ENCODE data around the gene FLYWCH2.

FLYWCH2 gene

GRCh38 chr16:2858245-2859025, 24.6 kb upstream of the FLYWCH2 start:
- ChIA-PET CTCF (interaction anchor here (0.8 to 0.9 kb wide), 3 partner anchors 16 to 84 kb away, joined by 3 to 4 read pairs (median 3); no protein-coding TSS in a partner anchor), POLR2A (no interaction called here)
- Histone ChIP-seq H3K9me3 (ENCODE audit: control insufficient read depth, insufficient read depth, low read depth, low read length) (no peaks in the 10 kb centered on the region), H3K36me3 (ENCODE audit: control insufficient read depth in 2 of 2, insufficient read depth in 1 of 2, low read length in 2 of 2) (no peaks in the 10 kb centered on the region), H3K4me1 (ENCODE audit: control insufficient read depth, insufficient read depth, low read length) (no peaks in the 10 kb centered on the region), H3K27ac (ENCODE audit: extremely low read depth, low read depth, low read length) (no peak overlapping the region), H3K4me3 (ENCODE audit: low read depth, low read length) (no peak overlapping the region)
- TF ChIP-seq PRDM1 (tag by site-specific recombination; IDR thresholded peaks at IDR 0.05): no peak
- TF ChIP-seq ZBTB8A (tag by site-specific recombination; IDR thresholded peaks at IDR 0.05): 0 out of 2 replicates have a peak, but pooled peaks have one; percentile 13
- TF ChIP-seq GLIS1 (tag by site-specific recombination; IDR thresholded peaks at IDR 0.05): peak; percentile 71
- TF ChIP-seq ZBTB20 (tag by site-specific recombination; IDR thresholded peaks at IDR 0.05): peak; percentile 84
- peak; percentile 13; the same call in 1 of the 2 replicates for TF ChIP-seq GLIS2 (tag by site-specific recombination; IDR thresholded peaks at IDR 0.05)
- TF ChIP-seq HOXC10 (CRISPR knock-in tag; IDR thresholded peaks at IDR 0.05): no peak
- TF ChIP-seq ZIC2 (tag by site-specific recombination; IDR thresholded peaks at IDR 0.05): peak; percentile 20
- no peak for TF ChIP-seq ZNF449 (tag by site-specific recombination; IDR thresholded peaks at IDR 0.05)

- POLR2A ChIA-PET: interaction anchor here (0.7 kb wide), 1 partner anchor 21 kb away, joined by 3 read pairs; no protein-coding TSS in a partner anchor
- H3K4me1 ChIP-seq (ENCODE audit: control insufficient read depth, insufficient read depth, low read length): no peaks in the 10 kb centered on the region
- no peak for TF ChIP-seq ZNF184 (tag by site-specific recombination; IDR thresholded peaks at IDR 0.05)
- TF ChIP-seq ZNF433 (tag by site-specific recombination; IDR thresholded peaks at IDR 0.05; ENCODE audit: low read depth): no peak
- TF ChIP-seq ZNF621 (tag by site-specific recombination; IDR thresholded peaks at IDR 0.05): no peak
- no peak for TF ChIP-seq ZNF19 (tag by site-specific recombination; IDR thresholded peaks at IDR 0.05; ENCODE audit: low read depth)
- no peak for TF ChIP-seq ZNF174 (tag by site-specific recombination; IDR thresholded peaks at IDR 0.05)
- TF ChIP-seq KLF16 (tag by site-specific recombination; IDR thresholded peaks at IDR 0.05): no peak
- no peak for TF ChIP-seq FEZF1 (tag by site-specific recombination; IDR thresholded peaks at IDR 0.05)
- no peak for TF ChIP-seq PRDM4 (tag by site-specific recombination; IDR thresholded peaks at IDR 0.05)
- no peak overlapping the region for H3K4me3 ChIP-seq (ENCODE audit: low read depth, low read length)
- no peaks in the 10 kb centered on the region for H3K9me3 ChIP-seq (ENCODE audit: control insufficient read depth, insufficient read depth, low read depth, low read length)
- no peaks in the 10 kb centered on the region for H3K36me3 ChIP-seq (ENCODE audit: control insufficient read depth in 2 of 2, insufficient read depth in 1 of 2, low read length in 2 of 2)
- no peak overlapping the region for H3K27ac ChIP-seq (ENCODE audit: extremely low read depth, low read depth, low read length)
- CTCF ChIA-PET: interaction anchor here (0.6 to 0.9 kb wide), 3 partner anchors 13 to 140 kb away, joined by 3 to 5 read pairs (median 4); partner anchors contain the start of gene PRSS27
Measured at GRCh38 chr16:2859686-2860265, 23.2 kb upstream of the FLYWCH2 start.

All from HEK293 (cell line).